HG02759 (cell line): Measurements from ENCODE around the gene KIF19.

Experiments used
- ATAC-seq: cut with Tn5 transposase; IDR thresholded peaks from one replicate; pipeline ENCODE4 v1.9.1; 2021; ENCODE audit warnings: mild to moderate bottlenecking, moderate library complexity; ENCODE audit not compliant: unreplicated experiment

Gene KIF19

DNA sequence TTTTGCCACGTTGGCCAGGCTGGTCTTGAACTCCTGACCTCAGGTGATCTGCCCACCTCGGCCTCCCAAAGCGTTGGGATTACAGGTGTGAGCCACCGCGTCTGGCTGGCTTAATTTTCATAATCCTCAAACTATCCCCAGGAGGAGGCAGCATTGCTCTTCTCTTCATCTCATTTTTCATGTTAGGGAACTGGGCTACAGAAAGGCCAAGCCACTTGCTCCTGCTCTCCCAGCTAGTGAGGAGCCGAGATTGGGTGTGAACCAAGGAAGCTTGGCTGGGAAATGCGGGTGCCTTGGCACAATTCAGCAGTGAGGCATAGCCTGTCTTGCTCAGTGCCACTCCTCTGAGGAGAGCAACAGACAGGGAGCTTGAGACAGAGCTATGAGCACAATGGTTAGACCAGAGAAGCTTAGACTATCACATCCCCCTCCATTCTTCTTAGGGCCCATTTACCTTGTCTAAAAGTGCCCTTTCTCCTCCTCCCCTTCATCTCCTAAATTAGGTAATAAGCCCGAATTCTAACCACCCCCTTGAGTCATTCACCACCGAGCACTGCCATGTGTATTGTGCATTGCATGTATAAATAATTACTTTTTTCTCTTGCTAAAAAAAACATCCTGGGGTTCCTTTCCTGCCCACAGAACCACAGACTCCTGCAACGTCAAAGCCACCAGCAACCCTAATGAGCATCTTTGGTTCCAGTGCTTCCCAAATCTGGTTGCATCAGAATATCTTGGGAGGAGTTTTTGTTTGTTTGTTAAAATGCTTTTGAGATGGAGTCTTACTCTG lies 20.0 kb upstream of the KIF19 start:
- no peak for ATAC-seq

- ATAC-seq: no peak
Observed at GRCh38 chr17:74307984-74308773, 17.8 kb upstream of the KIF19 start.

DNA sequence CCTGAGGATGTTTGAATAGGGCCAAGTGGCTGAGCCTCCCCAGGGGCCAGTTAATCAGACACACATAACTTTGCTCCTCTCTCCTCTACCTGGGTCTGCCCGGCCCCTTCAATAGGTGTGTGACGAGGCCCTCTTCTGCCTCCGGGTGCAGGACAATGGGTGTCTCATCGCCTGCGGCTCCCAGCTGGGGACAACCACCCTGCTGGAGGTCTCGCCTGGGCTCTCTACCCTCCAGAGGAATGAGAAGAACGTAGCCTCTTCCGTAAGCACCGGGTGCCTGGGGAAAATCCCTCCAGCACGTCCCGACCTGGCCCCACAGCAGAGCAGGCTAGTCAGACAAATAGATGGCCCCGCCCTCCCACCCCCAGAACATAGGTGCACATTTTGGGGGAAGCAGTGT lies 16.1 kb upstream of the KIF19 start:
- no peak for ATAC-seq

- ATAC-seq: no peak
Observed at GRCh38 chr17:74314877-74315276, 11.1 kb upstream of the KIF19 start.

DNA sequence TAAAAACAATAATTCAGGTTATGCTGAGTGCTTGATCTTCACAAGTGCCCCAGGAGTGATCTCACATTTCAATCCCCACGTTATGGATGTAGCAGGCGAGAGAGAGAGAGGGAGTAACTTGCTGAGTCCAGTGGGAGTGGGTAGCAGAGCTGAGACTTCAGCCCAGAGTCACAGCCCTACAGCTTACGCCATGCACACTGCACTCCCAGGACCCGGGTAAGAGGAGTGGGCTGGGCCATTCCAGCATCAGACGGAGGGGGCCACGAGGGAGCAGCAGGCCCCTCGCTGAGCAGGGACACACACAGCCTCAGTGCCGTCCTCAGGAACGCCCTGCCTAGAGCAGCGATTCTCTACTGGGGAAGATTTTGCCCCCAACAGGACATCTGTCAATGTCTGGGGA lies 9.8 kb upstream of the KIF19 start:
- no peak for ATAC-seq

- no peak for ATAC-seq
Observed at GRCh38 chr17:74317071-74317470, 9.0 kb upstream of the KIF19 start.

GRCh38 chr17:74318391-74318790 lies 7.6 kb upstream of the KIF19 start:
- no peak for ATAC-seq

- no peak for ATAC-seq
Observed at GRCh38 chr17:74324521-74324920, 1.5 kb upstream of the KIF19 start.

DNA sequence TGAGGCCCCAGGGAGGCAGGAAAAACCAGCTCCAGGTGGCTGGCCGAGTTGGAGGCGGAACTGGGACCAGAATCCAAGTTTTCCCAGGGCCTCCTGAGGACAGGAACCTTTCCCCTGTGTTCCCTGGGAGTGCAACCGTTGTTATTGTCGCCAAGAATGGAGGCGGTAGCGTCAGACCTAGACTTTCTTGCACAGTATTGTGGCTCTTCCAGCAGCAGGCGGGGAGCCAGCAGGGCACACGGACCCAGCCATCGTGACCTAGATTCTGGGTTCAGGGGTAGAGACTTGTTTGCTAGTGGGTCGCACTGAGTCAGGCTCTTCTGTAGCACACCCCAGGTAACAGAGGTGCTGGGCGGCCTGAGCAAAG lies 667 bp upstream of the KIF19 start:
- ATAC-seq: no peak

DNA sequence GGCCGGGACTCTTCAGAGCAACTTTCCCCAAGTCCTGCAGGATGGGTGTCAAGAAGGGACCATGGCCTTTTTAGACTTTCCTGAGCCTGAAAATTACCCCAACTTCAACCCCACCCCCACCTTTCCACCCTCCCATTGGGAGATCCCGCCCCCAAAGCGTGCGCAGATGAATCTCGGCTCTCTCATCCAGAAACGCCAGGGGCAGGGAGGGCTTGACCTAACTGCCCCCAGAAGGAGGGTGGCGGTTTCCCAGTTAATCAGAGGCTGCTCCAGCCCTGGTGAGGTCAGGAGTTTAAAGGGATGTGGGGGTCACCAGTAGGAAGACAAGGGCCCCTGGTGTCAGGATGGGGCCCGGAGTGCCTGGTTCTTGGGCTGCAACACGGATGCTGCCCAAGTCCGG lies 480 bp downstream of the KIF19 start:
- no peak for ATAC-seq

GRCh38 chr17:74328487-74328886 lies 2.5 kb downstream of the KIF19 start:
- ATAC-seq: no peak

GRCh38 chr17:74329378-74329777 lies 3.4 kb downstream of the KIF19 start:
- no peak for ATAC-seq

DNA sequence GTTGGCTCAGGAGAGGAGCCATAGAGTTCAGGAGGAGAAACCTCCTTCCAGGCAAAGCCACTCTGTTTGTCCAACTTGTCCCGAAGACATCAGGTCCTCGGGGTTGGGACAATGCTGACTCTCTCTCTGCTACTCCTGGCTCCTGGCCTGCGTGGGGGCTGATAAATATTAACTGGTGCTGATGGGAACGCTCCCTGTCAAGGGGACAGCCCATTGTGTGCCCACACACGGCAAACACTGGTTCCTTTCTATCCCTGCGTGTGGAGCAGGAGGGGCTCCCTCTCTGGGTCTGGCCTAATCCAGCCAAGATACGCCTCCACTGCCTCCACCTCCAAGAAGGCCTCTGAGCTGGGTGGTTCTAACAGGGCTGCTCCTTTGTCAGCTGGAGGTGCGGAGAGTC lies 4.4 kb downstream of the KIF19 start:
- no peak for ATAC-seq

- no peak for ATAC-seq
Observed at GRCh38 chr17:74332017-74332650, 6.1 kb downstream of the KIF19 start.

DNA sequence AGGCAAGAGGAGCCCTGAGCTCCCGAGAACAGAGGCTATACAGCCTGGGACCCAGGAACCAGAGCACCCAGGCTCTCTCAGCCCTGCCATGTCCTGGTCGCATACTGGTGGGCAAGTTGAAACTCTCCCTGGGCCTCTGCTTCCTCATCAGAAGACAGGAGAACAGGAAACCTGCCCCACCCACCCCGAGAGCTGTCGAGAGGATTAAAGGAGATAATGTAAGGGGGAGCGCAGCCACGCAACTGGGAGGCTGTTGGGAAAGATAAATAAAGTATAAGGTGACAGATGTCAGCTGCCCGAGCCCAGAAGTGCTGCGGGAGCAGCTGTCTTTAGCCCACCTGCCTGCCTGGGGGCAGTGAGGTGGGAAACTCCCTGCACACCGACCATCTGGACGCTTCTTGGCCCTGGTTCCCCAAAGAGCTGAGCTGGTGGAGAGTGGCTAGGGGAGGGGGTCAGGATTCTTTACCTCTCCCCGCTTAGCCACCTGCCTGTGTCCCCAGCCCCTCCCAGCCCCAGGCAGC lies 6.8 kb downstream of the KIF19 start:
- ATAC-seq: no peak

DNA sequence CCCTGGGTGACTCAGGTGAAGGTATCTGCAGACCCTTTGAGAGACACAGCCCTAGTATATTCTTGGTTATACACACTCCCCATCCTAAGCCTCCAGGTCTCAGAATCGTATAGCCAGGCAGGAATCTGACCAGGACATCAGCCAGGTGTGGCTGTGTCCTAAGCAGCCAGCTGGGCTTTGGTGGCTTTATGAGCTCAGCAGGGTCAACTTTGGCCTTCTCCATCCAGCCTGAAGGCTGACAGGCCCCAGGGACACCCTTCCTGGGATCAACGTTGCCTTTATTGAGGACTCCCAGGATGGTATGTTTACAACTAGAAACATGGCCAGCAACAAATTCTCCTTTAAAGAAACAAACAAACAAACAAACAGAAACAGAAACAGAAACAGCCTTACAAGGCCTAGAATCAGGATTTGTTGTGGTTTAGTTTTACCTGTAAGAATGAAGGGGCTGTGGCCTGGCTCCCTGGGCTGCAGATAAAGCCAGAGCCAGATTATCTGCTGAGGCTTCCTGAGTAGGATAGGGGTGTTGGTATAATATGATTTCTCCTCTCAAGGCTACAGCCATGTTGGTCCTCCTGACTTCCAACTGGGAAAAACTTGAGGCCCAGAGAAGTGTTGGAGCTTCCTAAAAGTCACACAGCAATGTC lies 8.5 kb downstream of the KIF19 start:
- ATAC-seq: no peak

DNA sequence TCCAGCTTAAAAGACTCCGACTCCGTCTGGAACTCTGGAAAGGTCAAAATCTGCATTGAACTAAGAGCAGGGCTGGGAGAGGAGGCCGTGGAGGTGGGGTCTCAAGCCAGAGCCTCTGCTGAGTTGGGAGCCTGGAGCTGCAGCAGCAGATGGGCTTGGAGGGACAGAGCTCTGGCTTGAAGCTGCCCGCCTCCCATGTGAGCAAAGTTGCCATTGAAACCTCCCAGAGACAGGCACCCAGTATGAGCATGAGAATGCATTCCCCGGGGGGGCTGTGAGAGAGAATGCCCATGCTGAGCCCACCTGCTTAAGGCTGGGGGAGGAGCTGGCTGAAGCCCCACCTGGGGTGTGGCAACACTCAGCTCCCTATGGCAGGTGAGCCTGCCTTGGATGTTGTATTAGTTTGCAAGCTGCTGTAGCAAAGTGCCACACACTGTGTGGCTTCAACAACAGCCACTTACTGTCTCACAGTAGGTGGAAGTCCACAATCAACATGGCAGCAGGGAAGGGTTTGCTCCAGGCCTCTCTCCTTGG lies 9.6 kb downstream of the KIF19 start:
- no peak for ATAC-seq

- no peak for ATAC-seq
Observed at GRCh38 chr17:74336307-74336706, 10.3 kb downstream of the KIF19 start.

GRCh38 chr17:74337834-74338500 lies 11.9 kb downstream of the KIF19 start:
- no peak for ATAC-seq

GRCh38 chr17:74339537-74340195 lies 13.6 kb downstream of the KIF19 start:
- no peak for ATAC-seq
